HCT116 (cell line): ENCODE results near the gene MED27. TPM values are rescaled to one million over a fixed set of nuclear protein-coding genes. Genes with fewer than 3 reads are reported as not detected.

Experiments
- ATAC-seq: fragments of 200-7000 bp; cut with Tn5 transposase; 2 replicates; pipeline ENCODE4 v1.9.1; 2020; ENCODE audit warnings: mild to moderate bottlenecking, moderate library complexity
- BruUV-seq: library from RNA; stranded (reverse); fragments of 400-500 nt; replicated peaks from 2 replicates; lab custom pipeline; 2021; lab: Mats Ljungman, UMichigan
- CTCF ChIA-PET: fragments of 300-600 bp; sonication (Branson Sonifier 250); formaldehyde crosslinking; loops from one replicate; lab custom pipeline; 2021; ENCODE audit warnings: antibody characterized with exemption; lab: Charles Lee
- POLR2A ChIA-PET: fragments of 300-600, 350-600 bp; sonication (Branson Sonifier 250); formaldehyde crosslinking; loops from one replicate; lab custom pipeline; 2021; ENCODE audit warnings: antibody characterized with exemption; lab: Charles Lee
- RAD21 ChIA-PET, 2 experiments: fragments of 300-600 bp; sonication (Branson Sonifier 250); formaldehyde crosslinking; loops; one replicate each; lab custom pipeline; 2023; ENCODE audit warnings: low total read pairs in 2 of 2; ENCODE audit not compliant: uncharacterized antibody in 2 of 2, unreplicated experiment in 2 of 2, low non-redundant PET in 1 of 2; lab: Charles Lee
- DNase-seq: peaks from one replicate; pipeline ENCODE4 v3.0.0-alpha.2; 2010; ENCODE audit warnings: low read depth, low spot score
- H2AFZ ChIP-seq: fragments of 200-600 bp; shearing (Covaris generic), sonication (generic); 2 replicates; pipeline ENCODE4 v1.6.1; 2017; ENCODE audit warnings: low read depth, mixed run types, mixed read lengths, antibody characterized with exemption, low read length; ENCODE audit not compliant: poor library complexity, severe bottlenecking
- H3K27ac ChIP-seq: 2 replicates; pipeline ENCODE4 v1.5.1; 2012; ENCODE audit warnings: low read depth, low read length
- H3K27me3 ChIP-seq: fragments of 200-600 bp; sonication (generic); 2 replicates; pipeline ENCODE4 v1.6.1; 2016; ENCODE audit warnings: mixed run types, low read length, mixed read lengths; ENCODE audit not compliant: insufficient read depth
- H3K36me3 ChIP-seq, 2 experiments: fragments of 200-500 bp in 1 of 2; fragments of 200-600 bp in 1 of 2; sonication (Bioruptor generic) in 1 of 2; sonication (generic) in 1 of 2; 2 replicates each; pipeline versions ENCODE4 v1.5.1 to v1.6.1; 2014 to 2016; ENCODE audit warnings: low read length in 2 of 2, inconsistent platforms in 1 of 2, mixed read lengths in 1 of 2, mixed run types in 1 of 2; ENCODE audit not compliant: insufficient read depth in 2 of 2, control insufficient read depth in 1 of 2
- H3K4me1 ChIP-seq, 2 experiments: fragments of 200-600 bp in 1 of 2; sonication (generic) in 1 of 2; 2 replicates each; pipeline versions ENCODE4 v1.5.1 to v1.6.1; 2012 to 2017; ENCODE audit warnings: low read length in 2 of 2, inconsistent platforms in 1 of 2, mild to moderate bottlenecking in 1 of 2, mixed read lengths in 1 of 2, mixed run types in 1 of 2, moderate library complexity in 1 of 2; ENCODE audit not compliant: insufficient read depth in 2 of 2, control insufficient read depth in 1 of 2
- H3K4me2 ChIP-seq: fragments of 200-600 bp; sonication (generic); 2 replicates; pipeline ENCODE4 v1.6.1; 2017; ENCODE audit warnings: mixed run types, low read length, mixed read lengths
- H3K4me3 ChIP-seq, 2 experiments: fragments of 200-600 bp in 1 of 2; sonication (generic) in 1 of 2; replicated peaks in 1 of 2; 2 replicates each; pipeline ENCODE4 v1.5.1; 2011 to 2016; ENCODE audit warnings: low read length in 2 of 2, control low read depth in 1 of 2, low read depth in 1 of 2, mild to moderate bottlenecking in 1 of 2, mixed read lengths in 1 of 2, mixed run types in 1 of 2
- H3K79me2 ChIP-seq: fragments of 200-600 bp; sonication (generic); 2 replicates; pipeline ENCODE4 v1.6.1; 2017; ENCODE audit warnings: mild to moderate bottlenecking, mixed run types, low read length, moderate library complexity, mixed read lengths; ENCODE audit not compliant: insufficient read depth
- H3K9ac ChIP-seq: fragments of 200-600 bp; sonication (generic); 2 replicates; pipeline ENCODE4 v1.6.1; 2016; ENCODE audit warnings: low read length, mixed read lengths
- H3K9me2 ChIP-seq: fragments of 200-600 bp; sonication (generic), shearing (Covaris generic); 2 replicates; pipeline ENCODE4 v1.6.1; 2017; ENCODE audit warnings: mixed run types, mild to moderate bottlenecking, moderate library complexity; ENCODE audit not compliant: insufficient read depth
- H3K9me3 ChIP-seq, 2 experiments: fragments of 200-500 bp in 1 of 2; fragments of 200-600 bp in 1 of 2; sonication (Bioruptor generic) in 1 of 2; sonication (generic) in 1 of 2; 2 replicates each; pipeline ENCODE4 v1.6.1; 2014 to 2017; ENCODE audit warnings: low read length in 2 of 2, mixed read lengths in 2 of 2, inconsistent platforms in 1 of 2, low read depth in 1 of 2, mild to moderate bottlenecking in 1 of 2, mixed run types in 1 of 2, moderate library complexity in 1 of 2; ENCODE audit not compliant: control insufficient read depth in 1 of 2, insufficient read depth in 1 of 2
- H4K20me1 ChIP-seq: fragments of 200-600 bp; sonication (generic), shearing (Covaris generic); 2 replicates; pipeline ENCODE4 v1.6.1; 2017; ENCODE audit warnings: mixed run types, mild to moderate bottlenecking, moderate library complexity; ENCODE audit not compliant: insufficient read depth
- ATF3 ChIP-seq: IDR thresholded peaks from 2 replicates; pipeline ENCODE4 v1.6.1; 2012
- CBX3 ChIP-seq: IDR thresholded peaks from 2 replicates; pipeline ENCODE4 v1.6.1; 2012; ENCODE audit warnings: low read depth
- FOSL1 ChIP-seq: IDR thresholded peaks from 2 replicates; pipeline ENCODE4 v1.6.1; 2012; ENCODE audit warnings: low read depth
- SIN3A ChIP-seq: IDR thresholded peaks from 2 replicates; pipeline ENCODE4 v1.6.1; 2012; ENCODE audit warnings: low read depth
- intact Hi-C: fragments of 100-400 bp; cut with micrococcal nuclease; formaldehyde crosslinking; loops from 2 replicates; pipeline ENCODE4 v1.10.0; 2022
- total RNA-seq: library from RNA; stranded (reverse); gene quantifications from one replicate; pipeline ENCODE4 v1.2.1, GENCODE V29; 2021; ENCODE audit not compliant: unreplicated experiment

Gene MED27
- total RNA-seq, 1 experiment from 2014 or later = 26.9 TPM

DNA sequence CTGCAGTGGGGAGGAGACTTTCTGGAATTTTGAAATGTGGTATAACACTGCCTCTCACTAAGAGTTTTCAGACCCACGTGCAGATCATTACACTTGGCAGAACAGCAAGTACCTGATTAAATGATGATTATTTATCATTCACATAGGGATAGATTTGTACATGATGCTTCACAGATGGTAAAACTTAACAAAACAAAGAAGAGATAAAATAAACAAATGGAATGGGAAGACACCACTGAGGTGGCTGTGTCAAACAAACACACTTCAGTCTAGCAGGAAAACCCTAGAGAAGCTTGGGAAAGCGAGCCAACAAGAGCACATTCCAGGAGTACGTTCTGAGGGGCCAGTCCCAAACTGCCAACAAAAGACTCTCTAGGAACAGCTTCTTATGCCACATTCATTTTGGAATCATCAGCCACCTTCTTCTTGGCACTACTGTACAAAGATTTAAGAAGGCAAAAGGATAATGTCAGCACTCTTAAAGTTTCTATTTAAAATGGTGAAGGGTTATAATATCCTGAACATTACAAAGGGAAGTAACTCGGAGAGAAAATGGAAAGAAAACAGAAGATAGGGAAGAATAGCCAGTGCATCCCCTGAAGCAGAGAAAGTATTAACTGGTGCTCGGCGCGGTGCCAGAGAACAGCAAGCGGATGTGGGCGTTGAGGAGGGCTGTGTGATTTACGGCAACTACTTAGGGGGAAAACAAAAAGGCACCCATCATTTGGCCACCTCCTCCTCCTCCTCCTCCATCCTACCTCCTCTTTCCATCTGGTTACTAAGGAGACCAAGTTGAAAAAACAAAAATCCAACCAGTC, 1.6 kb downstream of the MED27 start:
- Histone ChIP-seq H3K4me1 (peaks cover 2 to 26% of the 10 kb centered on the region in 2 experiments; a peak in 2 of 4 replicates), H3K9me2 (no peaks in the 10 kb centered on the region), H3K27me3 (no peaks in the 10 kb centered on the region), H2AFZ (no peak overlapping the region), H3K27ac (no peak overlapping the region), H3K4me2 (peak overlapping the region; percentile 90), H3K36me3 (peaks cover 0 to 2% of the 10 kb centered on the region in 2 experiments; a peak in 3 of 4 replicates), H4K20me1 (no peaks in the 10 kb centered on the region), H3K79me2 (peaks cover 58% of the 10 kb centered on the region), H3K4me3 (peak overlapping the region; percentile 93 to 94), H3K9me3 (no peaks in the 10 kb centered on the region), H3K9ac (peak overlapping the region; percentile 76)
- DNase-seq (no peak), ATAC-seq (no peak)
- TF ChIP-seq ATF3 (no peak), FOSL1 (no peak), SIN3A (no peak), CBX3 (no peak)
- intact Hi-C loops = no loop called here
- ChIA-PET POLR2A (no interaction called here), CTCF (no interaction called here), RAD21 (no interaction called here)
- no TSS peak for BruUV-seq

DNA sequence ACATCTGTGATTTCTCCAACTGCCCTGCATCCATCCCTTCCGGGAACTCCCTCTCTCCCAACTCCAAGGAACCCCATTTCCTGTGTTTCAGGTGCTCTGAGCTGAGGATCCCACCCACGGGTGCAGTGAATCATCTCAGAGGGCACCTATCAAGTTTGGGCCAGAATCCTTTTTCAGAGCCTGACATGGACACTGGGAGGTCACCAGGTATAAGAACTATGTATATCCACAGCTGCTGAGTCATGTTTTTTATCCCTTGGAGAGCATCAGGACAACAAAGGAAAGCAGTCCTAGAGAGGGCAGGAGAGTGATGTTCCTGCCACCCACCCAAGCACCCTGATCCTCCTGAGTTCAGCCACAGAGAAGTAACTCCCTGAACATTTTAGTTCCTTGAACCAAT, 3.8 kb downstream of the MED27 start:
- H4K20me1 ChIP-seq = no peaks in the 10 kb centered on the region
- ChIA-PET CTCF (no interaction called here), POLR2A (no interaction called here), RAD21 (no interaction called here)
- ATAC-seq (no peak), DNase-seq (no peak)
- no peak for TF ChIP-seq FOSL1
- H3K4me2 ChIP-seq = peak overlapping the region; percentile 36; the same call in 1 of the 2 replicates
- H3K36me3 ChIP-seq = peaks cover 4 to 6% of the 10 kb centered on the region in 2 experiments; a peak in 3 of 4 replicates
- intact Hi-C loops = no loop called here
- no peak overlapping the region for H2AFZ ChIP-seq
- no peaks in the 10 kb centered on the region for H3K9me3 ChIP-seq
- H3K27ac ChIP-seq = no peak overlapping the region
- H3K27me3 ChIP-seq = no peaks in the 10 kb centered on the region
- peaks cover 2 to 26% of the 10 kb centered on the region in 2 experiments; a peak in 2 of 4 replicates for H3K4me1 ChIP-seq
- no TSS peak for BruUV-seq
- no peaks in the 10 kb centered on the region for H3K9me2 ChIP-seq
- peaks cover 80% of the 10 kb centered on the region for H3K79me2 ChIP-seq
- no peak overlapping the region for H3K9ac ChIP-seq
- H3K4me3 ChIP-seq = no peak overlapping the region
